A549 treated with RU486 at 1 μM for 4 hours (cell line): ENCODE measurements around the gene ZNF787. TPM values are rescaled to one million over a fixed set of nuclear protein-coding genes. Genes with fewer than 3 reads are reported as not detected.

Experiments
- total RNA-seq: library from RNA; stranded (reverse); fragments of 200-300 nt; extraction: Qiagen RNA extraction; gene quantifications from 5 replicates; pipeline ENCODE4 v1.2.3, GENCODE V29; 2022; ENCODE audit warnings: low read depth

The ZNF787 gene
- total RNA-seq: 26.1 to 51.6 TPM (median 50.0 TPM) in 5 replicates

DNA sequence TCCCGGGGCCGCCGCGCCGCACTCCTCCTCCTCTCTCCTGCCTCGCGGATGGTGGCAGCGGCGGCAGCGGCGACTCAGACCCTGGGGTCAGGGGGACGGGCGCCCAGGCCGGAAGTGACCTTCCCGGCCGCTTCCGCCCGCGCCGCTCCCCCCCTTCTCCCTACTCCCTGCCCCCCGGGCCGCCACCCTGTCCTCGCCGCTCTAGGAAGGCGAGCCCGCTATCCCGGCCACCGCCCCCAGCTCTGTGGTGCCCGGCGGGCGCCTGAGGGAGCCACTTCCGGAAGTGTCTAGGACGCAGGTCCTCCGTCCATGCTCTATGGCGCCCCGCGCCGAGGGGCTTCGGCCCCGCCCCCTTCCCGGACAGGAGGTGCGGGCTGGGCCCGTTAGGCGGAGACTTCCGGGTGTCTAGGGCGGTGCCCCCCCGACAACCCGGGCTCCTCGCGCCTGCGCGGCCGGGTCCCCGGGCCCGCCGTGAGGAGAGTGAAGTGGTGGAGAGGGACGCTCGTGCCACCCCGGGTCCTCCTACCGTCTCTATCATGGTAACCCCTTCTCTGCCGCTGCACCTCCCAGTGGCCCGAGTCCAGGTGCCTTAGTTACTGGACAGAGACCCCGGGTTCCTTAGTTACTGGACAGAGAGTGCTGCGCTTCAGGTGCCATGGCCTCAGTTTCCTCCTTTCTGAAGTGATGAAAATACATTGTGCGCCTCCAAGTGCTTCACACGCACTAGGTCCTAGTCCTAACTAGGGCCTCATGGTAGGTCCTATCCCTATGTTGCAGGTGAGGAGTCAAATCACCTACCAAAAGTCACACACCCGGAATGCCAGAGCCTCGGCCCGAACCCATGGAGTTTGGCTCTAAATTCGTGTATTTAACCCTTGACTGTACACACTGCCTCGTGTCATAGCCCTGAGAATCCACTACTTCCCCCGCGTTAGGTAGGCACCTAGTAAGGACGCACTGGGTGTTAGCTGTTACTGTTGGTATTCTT lies at the start of gene ZNF787:
TSS of gene ZNF787 (minus strand) at position 116 of the 988 bp plus-strand sequence. CDS start 18,078 bp downstream, outside the sequence.

DNA sequence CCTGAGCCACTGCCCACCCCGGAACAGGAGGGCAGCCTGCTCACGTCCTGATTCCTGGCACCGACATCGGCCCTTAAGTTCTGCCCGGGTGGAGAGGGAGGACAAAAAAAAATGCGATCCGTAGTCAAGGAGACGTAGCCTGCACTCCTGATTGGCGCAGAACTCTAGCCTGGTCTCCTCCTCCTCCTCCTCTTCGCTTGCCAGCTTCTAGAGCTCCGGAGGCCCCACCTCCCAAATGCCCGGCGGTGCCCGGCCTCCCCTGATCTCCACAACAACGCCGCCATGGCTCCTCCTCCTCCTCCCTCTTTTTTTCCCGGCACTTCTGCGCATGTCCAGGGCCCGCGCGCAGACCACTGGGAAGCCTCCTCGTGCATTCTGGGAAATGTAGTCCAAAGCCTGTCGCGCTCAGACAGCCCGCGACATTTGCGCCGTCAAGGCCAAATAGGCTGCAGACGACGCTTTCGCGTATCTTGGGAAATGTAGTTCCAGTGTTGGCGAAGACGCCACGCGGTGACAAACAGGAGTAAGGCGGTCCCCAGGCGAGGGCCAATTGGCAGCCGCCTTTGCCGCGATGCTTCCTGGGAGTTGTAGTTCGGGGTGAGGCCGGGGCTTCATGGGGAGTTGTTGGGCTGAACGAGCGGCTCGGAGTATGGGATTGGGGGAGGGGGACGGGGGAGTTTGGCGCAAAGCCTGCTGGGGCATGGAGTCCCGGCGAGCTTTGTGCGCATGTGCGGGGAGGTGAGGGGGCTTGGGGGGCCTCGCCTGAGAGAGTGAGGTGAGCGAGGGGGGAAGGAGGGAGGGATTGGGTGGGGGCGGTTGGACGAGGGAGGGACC lies 19.7 kb upstream of the ZNF787 start, which contains the start of gene ZNF444:
TSS of gene ZNF444 (plus strand) at position 705 of the 834 bp plus-strand sequence. CDS start 5,625 bp downstream, outside the sequence.

Other genes with a start within 250 kb of the ZNF787 start
- not detected in 5 replicates for gene NLRP13, start 189.0 kb downstream of the ZNF787 start, total RNA-seq
- not detected in 5 replicates for gene NLRP8, start 173.5 kb downstream of the ZNF787 start, total RNA-seq
- gene NLRP5, start 134.5 kb downstream of the ZNF787 start, total RNA-seq: not detected in 5 replicates
- gene ZNF444, start 20.0 kb upstream of the ZNF787 start, total RNA-seq: 18.1 to 32.0 TPM (median 29.4 TPM) in 5 replicates
- not detected in 5 replicates for gene GALP, start 54.7 kb upstream of the ZNF787 start, total RNA-seq
- 0.06 TPM in 1 of 5 replicates, not detected in the others for gene ZSCAN5B, start 76.5 kb upstream of the ZNF787 start, total RNA-seq
- not detected in 5 replicates for gene ZSCAN5C, start 81.0 kb upstream of the ZNF787 start, total RNA-seq
- gene EDDM13, start 151.5 kb upstream of the ZNF787 start, total RNA-seq: not detected in 5 replicates
- 5.7 to 9.2 TPM (median 8.8 TPM) in 5 replicates for gene ZSCAN5A, start 193.5 kb upstream of the ZNF787 start, total RNA-seq